ENCODE data around the gene PGGHG.
"Not testable (repeated sequence)": the region's sequence is repeated elsewhere in the genome, so short reads cannot be mapped to it uniquely, and the experiment has no call there.

The PGGHG gene

DNA sequence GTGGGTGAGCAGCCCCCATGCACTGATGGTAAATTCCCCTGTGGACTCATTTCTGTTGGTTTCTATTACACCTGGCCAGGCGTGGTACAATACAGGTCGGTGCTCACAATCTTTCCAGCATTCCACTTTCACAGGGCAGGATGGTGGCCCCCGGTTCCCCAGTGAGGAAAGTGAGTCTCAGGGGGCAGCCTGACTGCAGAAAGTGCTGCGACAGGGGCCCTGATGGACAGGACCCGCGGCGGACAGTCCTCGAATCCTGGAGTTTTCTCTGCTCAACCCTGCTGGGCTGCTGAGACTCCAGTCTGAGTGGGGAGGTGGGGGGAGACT, 3.1 kb upstream of the PGGHG start:
- DNase-seq = no peak

DNA sequence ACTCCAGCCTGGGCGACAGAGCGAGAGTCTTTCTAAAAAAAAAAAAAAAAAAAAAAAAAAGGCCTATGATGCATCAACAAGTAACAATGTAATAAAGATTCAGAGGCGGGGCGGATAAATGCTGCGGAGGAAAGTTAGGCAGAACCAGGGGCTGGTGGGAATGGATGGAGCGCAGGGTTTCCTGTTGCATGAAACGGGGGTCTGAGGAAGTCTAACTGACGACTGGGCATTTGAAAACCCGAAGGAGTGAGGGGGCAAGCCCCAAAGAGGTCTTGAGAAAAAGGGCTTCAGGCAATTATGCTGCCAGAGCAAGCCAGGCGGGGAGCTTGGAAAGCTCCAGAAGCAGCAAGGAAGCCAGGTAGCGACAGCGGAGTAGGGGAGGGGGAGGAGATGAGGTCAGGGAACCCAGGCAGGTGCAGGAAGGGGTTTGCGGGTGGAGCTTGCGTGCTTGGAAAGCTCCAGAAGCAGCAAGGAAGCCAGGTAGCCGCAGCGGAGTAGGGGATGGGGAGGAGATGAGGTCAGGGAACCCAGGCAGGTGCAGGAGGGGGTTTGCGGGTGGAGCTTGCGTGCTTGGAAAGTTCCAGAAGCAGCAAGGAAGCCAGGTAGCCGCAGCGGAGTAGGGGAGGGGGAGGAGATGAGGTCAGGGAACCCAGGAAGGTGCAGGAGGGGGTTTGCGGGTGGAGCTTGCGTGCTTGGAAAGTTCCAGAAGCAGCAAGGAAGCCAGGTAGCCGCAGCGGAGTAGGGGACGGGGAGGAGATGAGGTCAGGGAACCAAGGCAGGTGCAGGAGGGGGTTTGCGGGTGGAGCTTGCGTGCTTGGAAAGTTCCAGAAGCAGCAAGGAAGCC, 1.7 kb upstream of the PGGHG start:
- not testable (repeated sequence) for DNase-seq

DNA sequence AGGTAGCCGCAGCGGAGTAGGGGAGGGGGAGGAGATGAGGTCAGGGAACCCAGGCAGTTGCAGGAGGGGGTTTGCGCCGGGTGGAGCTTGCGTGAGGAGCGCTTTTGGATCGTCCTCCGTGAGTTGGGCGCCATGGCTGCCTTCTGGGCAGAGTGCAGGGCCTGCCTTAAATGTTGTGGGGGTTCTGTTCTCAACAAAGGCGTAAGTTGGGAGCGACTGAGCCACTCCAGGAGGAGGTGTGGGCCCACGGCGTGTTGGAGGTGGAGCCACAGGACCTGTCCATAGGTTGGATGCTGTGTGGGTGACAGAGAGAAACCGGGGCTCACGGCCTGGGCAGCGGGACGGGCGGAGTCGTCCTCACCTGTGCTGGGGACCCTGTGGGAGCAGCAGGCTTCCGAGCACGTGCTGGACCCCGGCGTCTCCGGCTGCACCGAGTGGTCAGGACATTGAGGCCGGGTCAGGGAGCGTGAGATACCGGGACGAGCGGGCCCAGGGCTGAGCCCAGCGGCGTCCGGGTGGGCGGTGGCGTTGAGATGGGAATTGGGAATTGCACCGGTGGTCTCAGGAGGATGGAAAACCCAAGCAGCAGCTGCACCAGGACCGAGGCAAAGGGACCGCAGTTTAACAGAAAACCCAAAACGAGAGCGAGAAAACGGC, 977 bp upstream of the PGGHG start:
- DNase-seq = no peak

DNA sequence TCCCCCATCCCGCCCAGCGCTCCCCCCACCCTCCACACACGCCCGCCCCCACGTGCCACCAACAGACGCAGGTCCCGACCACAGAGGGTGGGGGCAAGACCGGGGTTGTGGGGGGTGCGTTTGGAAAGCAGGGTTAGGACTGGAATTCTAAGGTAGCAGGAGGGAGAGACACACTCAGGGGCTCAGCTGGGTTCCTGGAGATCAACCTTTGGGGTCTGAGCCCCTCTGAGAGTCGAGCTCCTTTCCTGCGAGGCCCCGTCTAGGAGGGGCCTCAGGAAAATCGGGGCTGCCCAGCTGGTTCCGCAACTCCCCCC, 429 bp downstream of the PGGHG start:
- DNase-seq = no peak

DNA sequence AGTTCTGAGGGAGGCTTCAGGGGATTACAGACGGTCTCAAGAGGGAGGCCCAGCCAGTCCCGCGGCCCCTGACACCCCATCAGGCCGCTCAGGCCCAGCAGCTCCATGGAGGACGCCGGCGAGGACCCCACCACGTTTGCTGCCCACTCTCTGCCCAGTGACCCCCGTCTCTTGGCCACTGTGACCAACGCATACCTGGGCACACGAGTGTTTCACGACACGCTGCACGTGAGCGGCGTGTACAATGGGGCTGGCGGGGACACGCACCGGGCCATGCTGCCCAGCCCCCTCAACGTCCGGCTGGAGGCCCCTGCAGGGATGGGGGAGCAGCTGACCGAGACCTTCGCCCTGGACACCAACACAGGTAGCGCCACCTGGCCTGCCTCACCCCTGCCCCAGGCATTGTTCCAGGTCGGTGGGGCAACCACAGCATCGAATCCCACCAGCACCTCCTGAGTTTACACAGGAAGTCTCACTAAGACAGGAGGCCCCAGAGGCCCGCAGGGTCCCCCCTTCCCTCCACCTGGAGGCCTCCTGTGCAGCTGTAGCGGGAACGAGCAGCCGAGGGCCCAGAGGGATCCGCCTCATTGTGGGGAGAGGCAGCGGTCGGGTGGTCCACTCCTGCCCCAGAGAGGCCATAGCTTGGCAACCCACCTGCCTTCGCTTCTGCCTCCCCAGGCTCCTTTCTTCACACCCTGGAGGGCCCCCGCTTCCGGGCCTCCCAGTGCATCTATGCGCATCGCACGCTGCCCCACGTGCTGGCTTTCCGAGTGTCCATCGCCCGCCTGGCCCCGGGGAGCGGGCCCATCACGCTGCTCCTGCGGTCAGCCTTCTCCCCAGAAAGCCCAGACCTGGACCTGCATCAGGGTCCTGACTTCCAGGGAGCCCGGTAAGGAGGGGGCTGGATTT, 1.0 kb downstream of the PGGHG start:
- DNase-seq = no peak

DNA sequence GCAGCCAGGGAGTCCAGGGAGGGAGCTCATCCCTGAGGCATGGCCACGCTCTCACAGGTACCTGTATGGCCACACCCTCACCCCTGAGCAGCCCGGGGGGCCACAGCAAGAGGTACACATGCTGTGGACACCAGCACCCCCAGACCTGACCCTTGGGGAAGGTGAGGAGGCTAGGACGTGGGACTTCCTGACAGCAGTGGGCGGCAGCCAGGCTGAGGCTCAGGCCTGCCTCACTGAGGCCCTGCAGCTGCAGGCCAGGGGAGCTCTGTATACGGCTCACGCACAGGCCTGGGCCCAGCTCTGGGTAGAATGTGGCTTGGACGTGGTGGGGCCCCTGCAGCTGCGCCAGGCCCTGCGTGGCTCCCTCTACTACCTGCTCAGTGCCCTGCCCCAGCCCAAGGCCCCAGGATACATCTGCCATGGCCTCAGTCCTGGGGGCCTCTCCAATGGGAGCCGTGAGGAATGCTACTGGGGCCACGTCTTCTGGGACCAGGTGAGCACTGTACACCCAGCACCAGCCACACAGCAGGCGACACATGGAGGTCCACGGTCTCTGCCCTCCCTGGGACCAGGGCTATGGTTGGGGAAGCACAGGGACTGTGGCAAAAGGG, 1.8 kb downstream of the PGGHG start:
- DNase-seq = no peak

DNA sequence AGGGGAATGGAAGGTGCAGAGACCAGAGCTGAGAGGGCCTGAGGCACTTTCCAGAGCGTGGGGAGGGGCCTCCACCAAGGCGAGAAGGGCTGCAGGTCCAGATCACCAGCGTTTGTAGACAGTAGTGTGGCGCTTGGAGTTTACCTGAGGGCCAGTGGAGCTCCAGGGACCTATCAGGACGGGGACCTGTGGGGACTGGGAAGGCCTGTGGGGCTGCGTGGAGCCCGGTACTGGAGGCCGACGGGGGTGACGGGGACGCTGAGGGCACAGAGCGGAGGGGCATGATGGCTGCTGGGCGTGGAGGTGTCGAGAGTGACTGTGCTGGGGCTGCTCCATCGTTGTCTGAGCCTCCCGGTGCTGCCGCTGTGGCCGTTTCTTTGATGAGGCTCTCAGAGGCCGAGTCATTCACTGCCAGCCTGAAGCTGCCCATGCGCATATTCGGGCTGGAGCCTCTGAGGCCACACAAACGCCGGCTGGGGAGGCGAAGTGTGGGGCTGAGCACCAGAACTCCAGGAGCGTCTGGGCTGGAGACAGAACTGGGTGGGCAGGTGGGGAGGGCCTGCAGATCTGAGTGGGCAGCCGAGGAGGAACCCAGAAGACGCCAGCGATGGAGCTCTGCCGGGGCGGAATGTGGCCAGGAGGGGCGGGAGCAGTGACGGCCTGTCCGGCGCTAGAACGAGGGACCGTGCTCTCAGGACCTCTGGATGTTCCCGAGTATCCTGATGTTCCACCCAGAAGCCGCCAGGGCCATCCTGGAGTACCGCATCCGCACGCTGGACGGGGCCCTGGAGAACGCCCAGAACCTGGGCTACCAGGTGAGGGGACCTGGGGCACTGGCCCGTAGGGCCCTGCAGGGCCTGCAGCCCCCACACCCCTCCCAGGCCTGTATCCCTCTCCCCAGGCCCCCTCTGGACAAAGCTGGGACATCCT, 2.6 kb downstream of the PGGHG start:
- no peak for DNase-seq

DNA sequence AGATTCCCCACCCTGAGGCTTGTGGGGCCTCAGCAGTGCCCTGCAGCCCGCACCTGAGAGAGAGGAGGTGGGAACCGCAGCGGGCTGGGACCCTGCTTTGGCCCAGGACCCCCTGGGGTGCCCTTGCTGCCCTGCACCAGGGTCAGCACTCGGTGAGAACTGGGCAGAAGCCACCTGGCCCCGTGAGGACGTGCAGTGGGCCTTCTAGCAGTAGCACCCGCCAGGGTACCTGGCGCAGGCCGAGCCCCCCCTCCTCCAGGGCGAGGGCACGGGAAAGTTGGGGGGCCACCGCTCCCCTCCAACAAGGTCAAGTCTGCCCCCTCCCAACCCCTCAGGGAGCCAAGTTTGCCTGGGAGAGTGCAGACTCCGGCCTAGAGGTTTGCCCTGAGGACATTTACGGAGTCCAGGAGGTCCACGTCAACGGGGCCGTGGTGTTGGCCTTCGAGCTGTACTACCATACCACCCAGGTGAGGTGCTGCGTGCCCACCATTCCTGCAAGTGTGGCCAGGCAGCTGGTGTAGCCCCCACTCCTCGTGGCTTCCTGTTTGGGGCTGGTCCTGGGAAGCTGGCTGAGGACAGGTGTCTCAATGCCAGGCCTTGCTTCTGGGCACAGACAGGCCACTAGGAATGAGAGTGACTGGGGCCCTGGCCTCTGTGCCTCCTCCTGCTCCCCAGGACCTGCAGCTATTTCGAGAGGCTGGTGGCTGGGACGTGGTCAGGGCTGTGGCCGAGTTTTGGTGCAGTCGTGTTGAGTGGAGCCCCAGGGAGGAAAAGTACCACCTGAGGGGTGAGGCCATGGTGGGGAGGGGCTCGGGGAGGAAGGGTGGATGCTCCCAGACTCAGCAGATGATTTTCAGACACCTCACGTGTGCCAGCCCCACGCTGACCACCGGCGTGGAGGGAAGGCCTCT, 3.5 kb downstream of the PGGHG start:
- DNase-seq = no peak

DNA sequence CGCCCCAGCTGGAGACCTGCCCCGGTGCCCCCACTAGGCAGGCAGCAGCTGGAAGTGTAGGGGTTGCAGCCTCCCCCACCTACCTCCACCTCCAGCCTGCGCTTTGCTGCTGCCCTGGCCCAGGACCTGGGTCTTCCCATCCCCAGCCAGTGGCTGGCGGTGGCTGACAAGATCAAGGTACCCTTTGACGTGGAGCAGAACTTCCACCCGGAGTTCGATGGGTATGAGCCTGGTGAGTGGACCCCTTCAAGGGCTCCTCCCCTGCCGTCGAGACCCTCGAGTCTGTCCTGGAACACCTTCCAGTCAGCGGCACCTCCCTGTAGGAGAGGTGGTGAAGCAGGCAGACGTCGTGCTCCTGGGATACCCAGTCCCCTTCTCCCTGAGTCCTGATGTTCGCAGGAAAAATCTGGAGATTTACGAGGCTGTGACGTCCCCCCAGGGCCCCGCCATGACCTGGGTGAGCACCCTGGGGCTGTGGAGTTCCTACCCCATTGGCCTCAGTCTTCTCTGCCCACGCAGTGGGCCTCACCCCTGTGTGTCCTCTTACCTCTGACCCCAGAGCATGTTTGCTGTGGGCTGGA, 4.4 kb downstream of the PGGHG start:
- no peak for DNase-seq

DNA sequence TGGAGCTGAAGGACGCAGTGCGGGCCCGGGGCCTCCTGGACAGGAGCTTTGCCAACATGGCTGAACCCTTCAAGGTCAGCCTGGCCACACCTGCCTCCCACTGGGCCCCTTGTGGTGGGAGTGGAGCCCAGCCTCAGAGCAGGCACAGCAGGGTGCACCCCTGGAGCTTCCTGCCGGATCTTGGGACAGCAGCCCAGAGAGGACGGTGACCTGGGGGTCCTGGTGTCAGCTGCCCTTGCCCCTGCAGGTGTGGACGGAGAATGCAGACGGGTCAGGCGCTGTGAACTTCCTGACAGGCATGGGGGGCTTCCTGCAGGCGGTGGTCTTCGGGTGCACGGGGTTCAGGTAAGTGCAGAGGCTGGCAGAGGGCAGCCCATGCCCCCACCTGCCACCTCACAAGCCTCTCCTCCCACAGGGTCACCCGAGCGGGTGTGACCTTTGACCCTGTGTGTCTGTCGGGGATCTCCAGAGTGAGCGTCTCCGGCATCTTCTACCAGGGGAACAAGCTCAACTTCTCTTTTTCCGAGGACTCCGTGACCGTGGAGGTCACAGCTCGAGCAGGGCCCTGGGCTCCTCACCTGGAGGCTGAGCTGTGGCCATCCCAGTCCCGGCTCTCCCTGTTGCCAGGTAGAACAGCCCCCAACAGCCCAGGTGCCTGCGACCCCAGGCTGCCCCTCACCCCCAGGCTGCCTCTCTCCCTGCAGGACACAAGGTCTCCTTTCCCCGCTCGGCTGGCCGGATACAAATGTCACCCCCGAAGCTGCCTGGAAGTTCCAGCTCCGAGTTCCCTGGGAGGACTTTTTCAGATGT, 5.1 kb downstream of the PGGHG start:
- no peak for DNase-seq

DNA sequence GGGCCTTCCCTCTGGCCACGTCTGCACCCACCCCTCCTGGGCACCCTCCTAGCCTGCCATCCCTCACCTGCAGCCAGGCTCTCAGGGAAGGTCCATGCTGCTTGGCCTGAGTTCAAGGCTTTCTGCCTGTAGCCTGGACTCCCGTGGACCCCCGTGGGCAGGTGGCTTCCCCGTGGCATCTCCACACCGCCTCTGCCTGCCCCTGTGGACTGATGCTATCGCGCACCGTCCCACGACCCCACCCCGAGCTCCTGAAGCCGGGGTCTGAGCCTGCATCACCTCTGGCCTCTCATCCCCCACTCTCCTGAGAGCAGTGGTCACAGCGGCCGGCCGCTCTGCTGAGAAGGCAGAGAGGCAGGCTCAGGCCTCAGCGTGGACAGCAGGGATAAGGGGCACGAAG, 5.9 kb downstream of the PGGHG start:
- DNase-seq = no peak

DNA sequence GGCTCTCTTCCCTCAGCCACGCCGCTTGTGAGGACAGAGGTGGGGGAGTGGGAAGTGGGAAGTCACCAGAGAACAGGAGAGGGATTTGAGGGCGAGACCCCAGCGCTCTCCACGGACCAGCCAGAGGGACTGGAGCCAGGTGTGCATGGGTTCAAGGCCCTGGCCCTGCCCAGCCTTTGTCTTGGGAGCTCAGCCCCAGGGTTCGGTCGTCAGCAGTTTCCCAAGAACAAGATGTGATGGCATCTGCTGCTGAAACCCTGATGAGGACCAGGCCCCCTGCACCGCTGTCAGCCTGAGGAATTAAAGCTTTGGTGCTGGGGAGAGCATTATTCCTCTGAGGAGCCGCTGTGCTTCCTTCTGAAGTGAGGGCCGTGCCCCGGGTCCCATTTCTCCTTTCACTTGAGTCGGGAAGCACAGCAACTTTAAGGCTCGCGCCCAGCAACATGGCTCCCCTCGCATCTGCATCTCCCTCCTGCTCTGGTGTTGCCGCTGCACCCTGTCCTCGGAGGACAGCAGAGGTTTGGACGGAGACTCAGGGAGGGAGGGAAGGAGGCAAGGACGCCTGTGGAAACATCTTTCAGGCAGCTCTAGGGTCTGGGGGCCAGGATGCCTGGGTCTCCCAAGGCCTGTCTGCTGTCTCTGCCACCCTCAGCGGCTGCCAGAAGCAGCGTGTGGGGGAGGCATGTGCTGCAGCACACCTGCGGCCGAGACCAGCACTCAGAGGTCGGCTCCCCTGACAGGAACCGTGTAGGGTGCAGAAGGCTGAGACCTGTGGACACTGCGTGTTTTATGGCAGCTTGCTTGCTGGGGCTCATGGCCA, 6.6 kb downstream of the PGGHG start:
- no peak for DNase-seq

DNA sequence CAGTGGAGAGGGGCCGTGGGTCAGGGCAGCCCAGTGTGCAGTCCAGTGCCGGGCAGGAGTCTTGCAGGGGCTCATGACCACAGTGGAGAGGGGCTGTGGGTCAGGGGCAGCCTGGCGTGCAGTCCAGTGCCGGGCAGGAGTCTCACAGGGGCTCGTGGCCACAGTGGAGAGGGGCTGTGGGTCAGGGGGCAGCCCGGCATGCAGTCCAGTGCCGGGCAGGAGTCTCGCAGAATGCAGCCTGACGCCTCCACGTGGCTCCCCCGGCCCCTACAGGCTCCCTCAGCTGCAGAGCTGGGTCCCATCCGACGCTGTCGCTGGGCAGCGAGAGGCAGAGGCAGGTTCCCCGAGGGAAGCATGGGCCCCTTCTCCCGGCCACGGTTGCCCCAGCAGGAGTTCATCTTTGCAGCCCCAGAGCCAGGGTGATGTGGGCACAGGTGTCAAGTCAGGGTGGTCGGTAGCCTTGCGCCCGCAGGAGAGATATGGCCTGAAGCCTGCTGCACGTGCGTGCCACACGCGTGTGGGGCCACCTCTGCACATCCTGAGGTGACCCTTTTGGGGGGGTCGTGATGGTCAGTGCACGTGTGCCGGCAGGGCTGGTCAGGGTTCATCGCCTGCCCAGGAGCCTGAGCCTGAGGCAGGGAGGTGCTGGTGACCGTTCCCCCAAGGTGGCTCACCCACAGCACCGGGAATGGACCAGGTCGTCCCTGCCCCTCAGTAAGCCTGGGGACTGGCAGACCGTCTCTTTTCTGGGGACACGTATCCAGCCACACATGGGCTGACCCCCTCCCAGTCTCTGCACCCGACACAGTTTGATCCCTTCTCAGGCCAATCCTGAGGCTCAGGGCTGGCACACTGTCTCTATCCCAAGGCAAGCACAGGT, 7.5 kb downstream of the PGGHG start:
- DNase-seq = no peak

DNA sequence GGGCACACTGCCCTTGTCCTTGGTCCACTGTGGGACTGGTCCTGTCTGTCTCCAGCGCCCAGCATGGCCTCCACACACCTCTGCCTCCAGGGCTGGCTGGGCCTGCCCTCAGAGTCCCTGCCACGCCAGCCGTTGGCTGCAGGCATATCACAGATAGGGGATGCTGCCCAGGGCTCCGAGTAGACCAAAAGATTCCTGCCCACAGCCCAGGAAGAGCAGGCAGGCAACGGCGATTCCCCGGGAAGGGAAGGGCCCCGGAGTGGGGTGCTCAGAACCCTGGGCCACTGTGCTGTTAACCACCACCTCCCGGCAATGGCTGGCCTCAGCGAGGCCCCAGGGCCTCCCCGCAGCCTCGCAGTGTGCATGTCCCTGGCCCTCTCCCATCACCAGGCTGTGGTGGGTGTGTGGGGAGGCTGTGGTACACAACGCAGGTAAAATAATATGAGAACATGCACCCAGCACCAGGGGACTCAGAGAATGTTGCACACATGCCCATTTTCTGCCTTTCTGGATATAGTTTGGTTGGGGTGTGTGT, 8.2 kb downstream of the PGGHG start:
- no peak for DNase-seq

DNA sequence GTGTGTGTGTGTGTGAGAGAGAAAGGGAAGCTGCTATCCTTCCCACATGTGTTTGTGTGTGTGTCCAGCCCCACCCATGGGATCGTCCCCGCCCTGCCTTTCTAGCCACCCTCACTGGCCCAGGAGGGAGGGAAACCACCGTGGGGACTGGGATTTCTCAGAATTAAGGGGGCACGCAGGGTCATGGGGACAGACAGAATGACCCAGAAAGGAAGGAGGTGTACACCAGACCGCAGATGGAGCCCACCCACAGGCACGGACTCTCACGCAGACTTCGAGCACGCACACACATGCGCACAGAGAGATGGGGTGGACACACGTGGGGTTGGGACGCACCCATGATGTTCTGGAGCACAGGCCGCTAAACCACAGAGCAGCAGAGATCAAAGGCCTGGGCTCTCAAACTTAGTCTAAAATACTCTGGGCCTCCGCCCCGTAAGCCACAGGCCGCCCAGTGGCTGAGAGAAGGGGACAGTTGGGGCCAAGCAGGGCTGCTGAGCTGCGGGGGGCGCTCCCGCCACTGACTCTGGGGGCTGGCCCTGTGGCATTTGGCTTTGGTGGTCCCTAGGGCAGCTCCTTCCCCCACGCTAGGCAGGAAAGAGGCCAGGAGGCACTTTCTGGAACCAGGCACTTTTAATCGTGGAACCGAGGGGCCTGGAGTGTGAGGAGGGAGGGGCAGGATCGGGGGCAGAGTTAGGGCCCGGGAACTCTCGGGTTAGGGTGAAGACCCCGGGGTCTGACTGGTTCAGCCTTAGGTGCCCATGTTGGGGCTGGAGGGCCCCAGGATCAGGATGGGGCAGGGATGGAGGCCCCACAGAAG, 8.9 kb downstream of the PGGHG start:
- DNase-seq = peak; percentile 95

DNA sequence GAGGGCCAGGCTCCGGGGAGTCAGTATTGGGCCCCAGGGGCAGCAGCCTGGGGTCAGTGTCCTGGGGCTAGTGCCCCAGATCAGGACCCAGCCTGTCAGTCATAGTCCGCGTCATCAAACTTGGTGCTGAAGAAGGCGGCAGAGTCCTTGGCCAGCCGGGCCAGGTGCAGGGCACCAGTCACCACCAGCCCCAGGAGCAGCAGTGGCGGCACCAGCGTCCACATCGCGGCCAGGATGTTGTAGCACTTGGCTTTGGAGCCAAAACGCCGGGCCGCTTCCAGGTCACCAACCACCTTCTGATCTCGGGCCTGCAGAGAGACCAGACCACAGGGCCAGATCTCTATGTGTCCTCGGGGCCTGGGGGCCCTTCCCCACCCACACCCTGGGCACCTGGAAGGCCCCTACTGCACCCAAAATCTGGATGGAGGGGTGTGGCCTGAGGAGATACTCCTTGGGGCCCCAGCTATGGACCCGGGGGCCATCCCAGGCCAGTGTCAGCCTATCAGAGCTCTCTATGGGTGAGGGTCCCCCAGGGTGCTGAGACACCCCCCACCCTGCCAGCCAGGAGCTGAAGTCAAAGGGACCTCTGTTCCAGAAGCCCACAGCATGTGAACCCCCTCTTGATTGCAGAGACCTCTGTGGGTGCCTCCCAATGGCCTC, 9.6 kb downstream of the PGGHG start:
- DNase-seq = no peak
